NCI-H187 treated with DMSO at 0.1 percent for 48 hours (cell line): Measurements from ENCODE around the gene PTH2.

Experiments
- DNase-seq: peaks from one replicate; lab custom pipeline; 2025; lab: John Stamatoyannopoulos, UW

Gene PTH2

GRCh38 chr19:49430678-49431329 is 7.6 kb upstream of the PTH2 start:
- no peak for DNase-seq

DNA sequence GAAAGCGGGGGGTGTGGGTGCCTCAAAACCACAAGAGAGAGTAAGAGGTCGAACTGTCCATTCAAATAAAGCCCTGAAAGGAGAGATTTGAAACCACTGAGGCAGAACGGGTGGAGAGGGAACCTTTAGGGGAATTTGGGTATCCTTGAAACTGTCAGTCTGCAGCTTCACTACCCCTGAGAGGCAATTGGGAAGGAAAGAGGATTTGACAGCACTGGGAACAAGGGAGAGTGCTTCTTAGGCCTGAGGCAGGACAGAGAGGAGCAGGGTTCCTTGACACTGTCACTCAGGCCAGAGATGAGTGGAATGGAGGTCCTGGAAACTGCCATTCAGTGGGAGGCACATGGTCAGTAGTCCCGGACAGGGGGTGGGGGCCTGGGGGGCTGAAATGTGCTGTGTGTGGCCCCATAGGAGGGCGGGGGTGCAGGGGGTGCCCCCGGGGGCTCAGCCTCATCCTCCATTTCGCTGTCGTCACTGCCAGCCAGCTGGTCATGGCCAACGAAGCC is 7.0 kb upstream of the PTH2 start:
- no peak for DNase-seq

- no peak for DNase-seq
Observed at GRCh38 chr19:49428547-49429451, 5.6 kb upstream of the PTH2 start.

DNA sequence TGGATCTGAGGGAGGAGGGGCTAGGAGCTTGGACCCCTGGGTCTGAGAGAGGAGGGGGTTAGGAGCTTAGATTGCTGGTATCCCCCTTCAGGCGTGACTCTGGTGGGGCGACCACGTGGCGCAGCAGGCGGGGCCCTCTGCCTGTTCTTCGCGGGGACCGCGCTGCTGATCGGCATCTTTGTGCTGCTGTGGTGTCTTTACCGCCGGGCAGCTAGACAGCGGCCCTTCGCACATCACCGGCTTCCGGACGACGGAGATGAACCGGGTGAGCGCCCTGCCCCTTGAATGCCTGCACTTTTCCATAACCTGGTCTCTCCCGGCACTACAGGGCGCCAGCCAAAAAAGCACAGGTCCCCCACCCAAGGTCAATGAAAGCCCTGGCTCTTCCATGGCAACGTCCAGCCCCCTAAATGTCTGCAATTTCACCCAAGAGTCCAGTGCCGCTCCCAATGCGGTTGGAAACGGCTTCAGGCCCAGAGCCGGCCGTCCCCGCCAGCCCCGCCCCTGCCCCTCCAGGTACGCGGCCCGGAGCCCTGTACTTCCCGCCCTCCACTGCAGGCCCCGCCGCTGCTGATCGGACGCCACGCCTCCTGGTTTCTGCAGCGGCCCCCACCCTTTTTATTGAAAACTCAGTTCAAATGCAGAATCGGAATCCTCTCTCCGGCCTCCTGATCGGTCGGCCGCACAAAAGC is 4.8 kb upstream of the PTH2 start:
- no peak for DNase-seq

DNA sequence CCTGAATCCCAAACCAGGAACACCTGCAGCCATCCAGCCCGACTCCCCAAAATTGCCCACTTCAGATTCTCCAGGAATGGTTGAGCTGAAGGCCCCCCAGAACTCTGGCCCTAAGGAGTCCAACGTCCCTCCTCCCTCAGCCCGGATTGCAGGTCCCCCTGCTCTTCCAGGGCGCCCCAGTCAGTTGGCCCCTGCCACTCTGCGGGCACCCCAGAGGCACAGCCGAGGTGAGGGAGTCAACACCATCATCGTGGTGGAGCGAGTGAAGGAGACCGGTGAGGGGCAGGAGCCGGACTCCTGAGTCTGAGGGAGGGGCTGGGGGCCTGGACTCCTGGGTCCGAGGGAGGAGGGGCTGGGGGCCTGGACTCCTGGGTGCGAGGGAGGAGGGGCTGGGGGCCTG is 4.1 kb upstream of the PTH2 start:
- no peak for DNase-seq

DNA sequence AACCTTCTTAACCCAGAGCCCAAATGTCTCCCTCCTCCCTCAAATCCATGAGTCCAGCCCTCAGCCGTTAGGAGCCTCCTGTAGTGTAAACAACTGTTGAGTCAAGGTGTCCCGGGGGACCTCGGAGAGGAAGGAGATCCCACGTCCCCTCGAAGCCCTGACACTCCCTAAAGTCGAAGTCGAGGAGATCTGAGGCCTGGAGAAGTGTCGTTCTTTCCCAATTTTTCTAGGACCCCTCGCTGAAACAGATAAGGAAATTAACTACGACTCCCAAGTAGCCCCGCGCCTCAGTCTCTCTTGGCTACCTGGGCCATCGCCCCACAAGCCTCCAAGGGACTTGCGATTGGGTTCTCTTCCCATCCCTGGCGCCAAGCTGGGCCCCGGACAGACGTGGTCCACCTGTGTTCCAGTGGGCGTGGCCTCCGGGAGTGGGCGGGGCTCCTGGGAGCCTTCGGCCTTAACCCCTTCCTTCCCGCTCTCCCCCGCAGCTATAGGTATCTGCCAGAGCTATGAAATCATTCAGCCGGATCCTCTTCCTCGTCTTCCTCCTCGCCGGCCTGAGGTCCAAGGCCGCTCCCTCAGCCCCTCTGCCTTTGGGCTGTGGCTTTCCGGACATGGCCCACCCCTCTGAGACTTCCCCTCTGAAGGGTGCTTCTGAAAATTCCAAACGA is 2.8 kb upstream of the PTH2 start:
- no peak for DNase-seq

DNA sequence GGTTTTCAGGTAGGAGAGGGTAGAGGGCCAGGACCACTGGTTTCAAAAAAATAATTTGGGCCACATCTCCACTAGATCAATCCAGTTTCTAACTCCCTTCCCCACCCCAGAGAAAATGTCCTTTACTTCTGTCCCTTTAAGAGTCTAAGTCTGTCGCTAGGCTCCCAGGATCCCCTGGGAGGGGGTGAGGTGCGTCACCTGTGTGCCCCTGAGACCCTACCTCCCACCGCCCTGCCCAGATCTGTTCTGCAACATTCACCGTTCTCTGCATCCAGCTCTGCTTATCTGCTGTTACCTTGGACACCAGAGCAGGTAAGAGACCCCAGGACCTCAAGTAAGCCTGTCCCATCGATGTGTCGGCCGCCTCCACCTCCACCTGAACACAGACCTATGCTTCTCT is 1.9 kb upstream of the PTH2 start, which contains the start of gene GFY:
Gene GFY (plus strand): TSS at position 211 of the 400 bp plus-strand sequence. CDS start 1,043 bp downstream, outside the sequence.
- DNase-seq, result no peak

DNA sequence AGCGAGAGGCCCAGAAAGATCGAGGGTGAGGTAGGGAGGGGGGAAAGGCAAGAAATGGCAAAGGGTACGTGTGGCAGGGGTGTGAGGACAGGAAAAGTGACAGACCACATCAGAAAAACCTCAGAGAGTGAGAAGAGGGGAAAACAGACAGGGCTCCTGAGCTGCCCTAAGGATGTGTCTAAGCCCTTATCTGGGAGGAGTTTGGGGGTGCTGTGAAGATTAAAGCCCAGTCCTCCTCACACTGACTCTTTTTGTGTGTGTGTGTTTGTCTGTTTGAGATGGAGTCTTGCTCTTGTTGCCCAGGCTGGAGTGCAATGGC is 703 bp upstream of the PTH2 start:
- DNase-seq, result no peak

- DNase-seq, result no peak
Observed at GRCh38 chr19:49422407-49423070, 702 bp downstream of the PTH2 start.

DNA sequence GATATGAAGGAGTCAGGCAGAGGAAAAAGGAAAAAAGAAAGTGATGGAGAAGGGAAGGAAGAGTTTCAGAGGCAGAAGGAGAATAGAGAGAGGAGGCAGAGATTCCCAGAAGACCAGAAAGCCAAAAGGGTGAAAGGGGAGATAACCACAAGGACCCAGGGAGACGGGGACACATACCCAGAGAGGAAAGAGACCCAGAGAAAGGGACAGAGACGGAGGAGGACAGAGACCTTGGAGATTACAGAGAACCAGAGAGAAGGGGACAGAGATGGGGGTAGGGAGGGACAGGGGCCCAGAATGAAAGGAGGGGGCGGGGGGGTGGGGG is 1.4 kb downstream of the PTH2 start:
- no peak for DNase-seq

- DNase-seq, result no peak
Observed at GRCh38 chr19:49421039-49421877, 2.0 kb downstream of the PTH2 start.

GRCh38 chr19:49420227-49420626 is 3.0 kb downstream of the PTH2 start:
- DNase-seq, result no peak

GRCh38 chr19:49419173-49419572 is 4.1 kb downstream of the PTH2 start:
- no peak for DNase-seq

DNA sequence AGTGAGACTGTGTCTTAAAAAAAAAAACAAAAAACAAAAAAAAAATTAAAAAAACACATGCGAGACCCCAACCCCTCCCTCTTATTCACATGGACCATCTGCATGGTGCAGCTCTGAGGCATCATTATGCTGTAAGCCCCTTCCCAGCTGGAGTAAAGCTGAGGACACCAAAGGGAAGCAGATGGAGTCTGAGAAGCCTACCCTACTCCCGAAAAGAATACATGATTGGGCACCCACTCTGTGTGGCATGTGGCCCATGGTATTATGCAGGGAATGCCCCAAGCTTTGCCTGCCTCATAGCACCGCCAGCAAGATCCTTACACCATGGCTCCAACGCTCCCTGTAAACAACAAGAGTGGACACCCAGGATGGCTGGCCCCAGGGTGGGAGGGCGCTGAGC is 4.7 kb downstream of the PTH2 start:
- no peak for DNase-seq

DNA sequence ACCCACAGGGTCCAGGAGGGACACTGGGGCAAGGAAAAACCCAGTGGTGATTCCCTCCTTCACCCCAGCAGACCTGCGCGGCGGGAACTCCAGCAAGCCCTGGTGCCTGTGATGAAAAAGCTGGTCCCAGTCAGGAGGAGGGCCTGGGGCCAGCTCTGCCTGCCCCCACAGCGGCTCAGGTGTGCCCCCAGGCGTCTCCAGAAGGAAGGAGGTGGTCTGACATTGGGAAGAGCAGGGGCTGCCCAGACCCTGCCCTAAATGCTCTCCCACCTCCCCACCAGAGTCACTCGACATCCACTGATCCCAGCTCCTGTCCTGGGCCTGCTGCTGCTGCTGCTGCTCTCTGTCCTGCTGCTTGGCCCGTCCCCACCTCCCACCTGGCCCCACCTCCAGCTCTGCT is 6.2 kb downstream of the PTH2 start:
- DNase-seq, result no peak

DNA sequence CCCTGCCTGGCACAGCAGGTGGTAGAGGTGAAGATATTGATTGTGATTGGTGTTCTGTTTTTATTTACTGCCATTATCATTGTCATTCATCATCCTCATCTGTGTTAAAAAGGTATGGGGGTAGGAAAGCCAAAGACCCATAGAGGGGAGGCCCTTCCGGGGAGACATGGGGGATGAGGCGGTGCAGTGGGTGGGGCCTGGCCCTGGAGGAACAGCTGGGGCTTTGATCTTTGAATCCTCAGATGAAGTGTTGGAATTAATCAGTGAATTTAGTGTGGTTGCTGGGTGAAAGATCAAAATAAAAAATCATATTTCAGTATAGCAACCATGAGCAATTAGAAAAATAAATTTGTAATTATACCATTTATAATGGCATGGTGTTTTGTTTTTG is 7.4 kb downstream of the PTH2 start:
- no peak for DNase-seq

- DNase-seq, result no peak
Observed at GRCh38 chr19:49415102-49415809, 8.0 kb downstream of the PTH2 start.

GRCh38 chr19:49414256-49414655 is 9.0 kb downstream of the PTH2 start:
- no peak for DNase-seq

GRCh38 chr19:49413348-49413747 is 9.9 kb downstream of the PTH2 start:
- DNase-seq, result no peak

DNA sequence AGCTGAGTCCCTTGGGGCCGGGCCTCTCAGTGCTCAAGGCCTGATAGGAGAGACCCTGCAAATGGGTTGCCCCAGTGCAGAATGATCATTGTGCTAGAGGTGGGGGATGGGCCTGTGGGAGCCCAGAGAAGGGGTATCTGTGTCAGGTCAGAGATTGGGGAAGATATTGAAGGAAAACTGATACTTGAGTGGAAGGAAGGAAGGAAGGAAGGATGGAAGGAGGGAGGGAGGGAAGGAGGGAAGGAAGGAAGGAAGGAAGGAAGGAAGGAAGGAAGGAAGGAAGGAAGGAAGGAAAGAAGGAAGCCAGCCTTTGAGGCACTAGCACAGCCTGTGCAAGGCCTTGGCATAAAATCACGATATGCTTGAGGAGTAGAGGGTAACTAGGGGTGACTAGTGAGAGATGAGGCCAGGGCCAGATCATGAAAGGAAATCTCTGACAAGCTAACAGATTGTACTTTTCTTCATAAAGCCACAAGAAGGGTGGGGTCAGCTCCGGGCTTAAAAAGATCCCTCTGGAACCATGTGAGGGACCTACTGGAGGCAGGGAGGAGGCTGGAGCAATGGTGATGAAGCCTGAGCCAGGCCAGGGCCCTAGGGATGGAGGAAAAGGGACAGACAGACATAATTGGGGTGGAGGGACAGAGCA is 11.4 kb downstream of the PTH2 start:
- no peak for DNase-seq
